H1 (cell line): ENCODE results near the gene PHETA1.

ENCODE experiments used
- ATF3 ChIP-seq: IDR thresholded peaks from 2 replicates; pipeline ENCODE4 v1.6.1; 2011; ENCODE audit warnings: low read depth, mild to moderate bottlenecking, low read length; ENCODE audit not compliant: insufficient read depth
- CTCF ChIP-seq, 3 experiments: IDR thresholded peaks; 1 replicate in 2 of 3; 2 replicates in 1 of 3; pipeline versions ENCODE4 v1.5.1 to v1.6.1; 2011; ENCODE audit warnings: low read length in 3 of 3, mild to moderate bottlenecking in 3 of 3, inconsistent platforms in 2 of 3, low read depth in 1 of 3, moderate library complexity in 1 of 3; ENCODE audit not compliant: insufficient read depth in 1 of 3; ENCODE audit errors: control extremely low read depth in 1 of 3
- E2F6 ChIP-seq: IDR thresholded peaks from 2 replicates; pipeline ENCODE4 v1.6.1; 2012; ENCODE audit warnings: inconsistent platforms
- NANOG ChIP-seq: IDR thresholded peaks from 2 replicates; pipeline ENCODE4 v1.6.1; 2011; ENCODE audit warnings: low read length, low read depth, mild to moderate bottlenecking, inconsistent platforms; ENCODE audit not compliant: insufficient read depth, poor library complexity, severe bottlenecking
- POLR2A ChIP-seq, 2 experiments: IDR thresholded peaks; 1 replicate in 1 of 2; 2 replicates in 1 of 2; pipeline ENCODE4 v1.6.1; 2011; ENCODE audit warnings: low read depth in 2 of 2, low read length in 2 of 2, mild to moderate bottlenecking in 2 of 2; ENCODE audit errors: control extremely low read depth in 1 of 2
- SP2 ChIP-seq: IDR thresholded peaks from 2 replicates; pipeline ENCODE4 v1.6.1; 2012; ENCODE audit warnings: mild to moderate bottlenecking, low read length, inconsistent platforms
- TAF1 ChIP-seq: IDR thresholded peaks from 2 replicates; pipeline ENCODE4 v1.6.1; 2011; ENCODE audit warnings: mild to moderate bottlenecking, low read depth, low read length
- TBP ChIP-seq: IDR thresholded peaks from 2 replicates; pipeline ENCODE4 v1.6.1; 2011; ENCODE audit warnings: low read depth, low read length, improper control_type of control experiment
- TCF12 ChIP-seq: IDR thresholded peaks from 2 replicates; pipeline ENCODE4 v1.6.1; 2011; ENCODE audit warnings: low read depth, mild to moderate bottlenecking, low read length
- YY1 ChIP-seq: IDR thresholded peaks from 2 replicates; pipeline ENCODE4 v1.6.1; 2011; ENCODE audit warnings: low read depth, mild to moderate bottlenecking, low read length

GRCh38 chr12:111313833-111314259 is 55.0 kb downstream of the PHETA1 start:
- TF ChIP-seq POLR2A (IDR thresholded peaks at IDR 0.05; ENCODE audit: control extremely low read depth in 1 of 2, low read depth in 2 of 2, low read length in 2 of 2) (no peak), YY1 (peak; percentile 69), SP2 (no peak), NANOG (no peak), CTCF (IDR thresholded peaks at IDR 0.05; ENCODE audit: control extremely low read depth in 1 of 3, insufficient read depth in 1 of 3, low read depth in 1 of 3, low read length in 3 of 3) (peak; percentile 90 to 97 (median 97)), TAF1 (0 out of 2 replicates have a peak, but pooled peaks have one; percentile 30), ATF3 (no peak), TCF12 (no peak), TBP (no peak), E2F6 (no peak)
